Measurements from ENCODE around the gene FILIP1L.

- TF ChIP-seq, protein P1, sequence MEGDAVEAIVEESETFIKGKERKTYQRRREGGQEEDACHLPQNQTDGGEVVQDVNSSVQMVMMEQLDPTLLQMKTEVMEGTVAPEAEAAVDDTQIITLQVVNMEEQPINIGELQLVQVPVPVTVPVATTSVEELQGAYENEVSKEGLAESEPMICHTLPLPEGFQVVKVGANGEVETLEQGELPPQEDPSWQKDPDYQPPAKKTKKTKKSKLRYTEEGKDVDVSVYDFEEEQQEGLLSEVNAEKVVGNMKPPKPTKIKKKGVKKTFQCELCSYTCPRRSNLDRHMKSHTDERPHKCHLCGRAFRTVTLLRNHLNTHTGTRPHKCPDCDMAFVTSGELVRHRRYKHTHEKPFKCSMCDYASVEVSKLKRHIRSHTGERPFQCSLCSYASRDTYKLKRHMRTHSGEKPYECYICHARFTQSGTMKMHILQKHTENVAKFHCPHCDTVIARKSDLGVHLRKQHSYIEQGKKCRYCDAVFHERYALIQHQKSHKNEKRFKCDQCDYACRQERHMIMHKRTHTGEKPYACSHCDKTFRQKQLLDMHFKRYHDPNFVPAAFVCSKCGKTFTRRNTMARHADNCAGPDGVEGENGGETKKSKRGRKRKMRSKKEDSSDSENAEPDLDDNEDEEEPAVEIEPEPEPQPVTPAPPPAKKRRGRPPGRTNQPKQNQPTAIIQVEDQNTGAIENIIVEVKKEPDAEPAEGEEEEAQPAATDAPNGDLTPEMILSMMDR (IDR thresholded peaks at IDR 0.05): no peak
- no peak for TF ChIP-seq POLR2AphosphoS5 (IDR thresholded peaks at IDR 0.05)
Measured at GRCh38 chr3:100154171-100154570, 39.9 kb upstream of the FILIP1L start.
